Measurements from ENCODE around the gene HOXA2.
A peak's percentile ranks its signal among the peaks of the same experiment; 100 is the strongest.

Gene HOXA2

DNA sequence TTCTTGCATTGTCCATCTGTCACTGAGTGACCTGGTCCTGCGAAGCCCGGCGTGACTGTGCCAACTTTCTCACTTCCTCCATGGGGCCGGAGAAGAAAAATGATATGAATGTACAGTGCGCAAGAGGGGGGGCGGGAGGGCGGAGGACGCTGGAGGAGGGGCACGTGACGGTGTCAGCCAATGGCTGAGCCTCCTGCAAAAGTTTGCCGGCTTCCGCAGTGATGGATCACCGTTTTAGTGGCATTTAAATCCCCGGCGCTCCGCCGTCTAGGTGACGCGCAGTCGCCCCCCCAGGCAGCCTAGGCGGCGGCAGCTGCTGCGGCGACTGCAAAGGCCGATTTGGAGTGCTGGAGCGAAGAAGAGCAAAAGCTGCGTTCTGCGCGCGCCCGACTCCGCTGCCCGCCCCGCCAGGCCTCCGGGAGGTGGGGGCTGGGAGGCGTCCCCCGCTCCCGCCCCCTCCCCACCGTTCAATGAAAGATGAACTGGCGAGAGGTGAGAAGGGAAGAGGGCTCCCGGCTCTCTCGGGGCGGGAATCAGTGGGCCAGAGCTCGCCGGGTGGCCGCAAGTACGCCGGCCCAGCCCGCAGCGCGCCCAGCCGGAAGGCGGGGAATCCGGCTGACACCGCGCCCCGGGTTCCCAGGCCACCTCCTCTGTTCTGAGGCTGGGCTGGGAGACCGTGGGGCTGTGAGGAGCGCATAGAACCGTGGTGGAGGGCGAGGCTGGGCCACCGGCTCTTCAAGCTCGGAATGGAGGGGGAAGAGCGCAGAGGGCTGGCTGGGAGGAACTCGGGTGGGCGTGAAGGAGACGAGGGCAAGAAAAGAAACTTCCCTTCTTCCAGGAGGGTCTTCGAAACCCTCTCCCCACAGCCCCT lies 6.4 kb downstream of the HOXA2 start, which contains the start of gene HOXA1:
Gene HOXA1, minus strand, starts transcription at position 104 of the 871 bp plus-strand sequence. Its CDS starts 88 bp downstream, at position 16.
- FAIRE-seq: no peak
- TF ChIP-seq TAF1 (IDR thresholded peaks at IDR 0.05; ENCODE audit: low read depth, low read length) (no peak; the same call in 1 of the 2 replicates), SPI1 (IDR thresholded peaks at IDR 0.05; ENCODE audit: low read depth, low read length) (peak; percentile 88)
- DNase-seq (ENCODE audit: insufficient read length, low spot score): peak; percentile 75

DNA sequence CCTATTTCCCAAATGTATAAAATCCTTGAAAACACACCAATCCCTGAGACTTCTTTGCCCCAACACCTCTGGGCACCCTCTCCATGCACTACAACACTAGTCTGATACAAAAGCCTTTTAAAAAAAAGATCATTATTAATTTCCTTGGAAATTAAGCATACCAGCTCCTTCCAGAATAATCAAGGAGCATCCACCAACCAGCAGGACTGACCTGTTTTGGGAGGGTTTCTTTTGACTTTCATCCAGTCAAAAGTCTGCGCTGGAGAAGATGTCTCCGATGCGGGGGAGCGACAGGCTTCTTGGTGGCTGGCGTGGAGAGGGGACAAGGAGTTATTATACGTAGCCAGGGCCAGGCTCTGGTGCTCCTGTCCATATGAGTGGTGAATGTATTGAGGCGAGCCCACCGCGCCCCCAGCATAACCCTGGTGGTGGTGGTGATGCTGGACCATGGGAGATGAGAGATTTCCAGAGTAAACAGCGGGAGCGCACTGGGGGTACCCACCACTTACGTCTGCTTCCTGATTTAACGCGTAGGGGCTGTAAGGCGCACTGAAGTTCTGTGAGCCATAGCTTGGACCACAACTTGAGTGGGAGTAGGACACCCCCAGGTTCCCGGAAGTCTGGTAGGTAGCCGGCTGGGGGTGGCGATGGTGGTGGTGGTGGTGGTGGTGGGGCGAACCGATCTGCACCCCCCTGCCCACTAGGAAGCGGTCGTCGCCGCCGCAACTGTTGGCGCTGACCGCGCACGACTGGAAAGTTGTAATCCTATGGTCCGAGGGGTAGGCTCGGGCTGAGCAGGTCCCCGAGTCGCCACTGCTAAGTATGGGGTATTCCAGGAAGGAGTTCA lies 7.2 kb downstream of the HOXA2 start:
- FAIRE-seq: no peak
- TF ChIP-seq POLR2AphosphoS5 (IDR thresholded peaks at IDR 0.05; ENCODE audit: low read depth, low read length) (no peak), POU2F2 (IDR thresholded peaks at IDR 0.05; ENCODE audit: low read depth, low read length) (no peak), SPI1 (IDR thresholded peaks at IDR 0.05; ENCODE audit: low read depth, low read length) (no peak), POLR2A (IDR thresholded peaks at IDR 0.05; ENCODE audit: low read depth, low read length) (no peak), TAF1 (IDR thresholded peaks at IDR 0.05; ENCODE audit: low read depth, low read length) (no peak), PAX5 (IDR thresholded peaks at IDR 0.05; ENCODE audit: insufficient read depth, low read length, severe bottlenecking) (no peak)
- DNase-seq (ENCODE audit: insufficient read length, low spot score): no peak

DNA sequence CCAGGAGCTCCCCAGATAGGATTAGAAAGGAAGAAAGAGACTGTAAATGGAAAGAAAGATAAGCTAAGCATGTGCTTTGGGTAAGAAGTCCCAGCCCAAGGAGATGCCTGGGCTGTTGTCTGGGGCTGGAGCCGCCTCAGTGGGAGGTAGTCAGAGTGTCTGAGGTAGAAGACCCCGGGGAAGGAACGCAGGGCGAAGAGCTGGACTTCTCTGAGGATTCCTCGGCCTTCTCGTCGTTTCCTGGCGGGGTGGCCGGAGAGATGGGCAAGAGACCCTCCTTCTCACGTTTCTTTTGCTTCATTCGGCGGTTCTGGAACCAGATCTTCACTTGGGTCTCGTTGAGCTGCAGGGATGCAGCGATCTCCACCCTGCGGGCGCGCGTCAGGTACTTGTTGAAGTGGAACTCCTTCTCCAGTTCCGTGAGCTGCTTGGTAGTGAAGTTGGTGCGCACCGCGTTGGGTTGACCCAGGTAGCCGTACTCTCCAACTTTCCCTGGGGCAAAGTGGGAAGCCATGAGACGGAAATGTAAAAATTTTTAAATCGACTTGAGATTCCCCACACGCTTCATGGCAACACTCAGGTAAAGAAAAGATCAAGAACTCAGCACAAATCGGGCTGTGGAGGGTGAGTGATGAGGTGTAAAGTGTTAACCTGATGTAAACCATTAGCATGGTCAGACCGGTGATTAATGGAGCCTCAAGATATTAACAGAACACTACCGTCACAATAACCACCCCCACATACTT lies 8.0 kb downstream of the HOXA2 start:
- no peak for TF ChIP-seq TAF1 (IDR thresholded peaks at IDR 0.05; ENCODE audit: low read depth, low read length)
- no peak for TF ChIP-seq SPI1 (IDR thresholded peaks at IDR 0.05; ENCODE audit: low read depth, low read length)
- TF ChIP-seq POLR2A (IDR thresholded peaks at IDR 0.05; ENCODE audit: low read depth, low read length): no peak
- no peak for TF ChIP-seq POLR2AphosphoS5 (IDR thresholded peaks at IDR 0.05; ENCODE audit: low read depth, low read length)
- no peak for TF ChIP-seq POU2F2 (IDR thresholded peaks at IDR 0.05; ENCODE audit: low read depth, low read length)
- TF ChIP-seq PAX5 (IDR thresholded peaks at IDR 0.05; ENCODE audit: insufficient read depth, low read length, severe bottlenecking): no peak
- no peak for DNase-seq (ENCODE audit: insufficient read length, low spot score)
- no peak for FAIRE-seq

DNA sequence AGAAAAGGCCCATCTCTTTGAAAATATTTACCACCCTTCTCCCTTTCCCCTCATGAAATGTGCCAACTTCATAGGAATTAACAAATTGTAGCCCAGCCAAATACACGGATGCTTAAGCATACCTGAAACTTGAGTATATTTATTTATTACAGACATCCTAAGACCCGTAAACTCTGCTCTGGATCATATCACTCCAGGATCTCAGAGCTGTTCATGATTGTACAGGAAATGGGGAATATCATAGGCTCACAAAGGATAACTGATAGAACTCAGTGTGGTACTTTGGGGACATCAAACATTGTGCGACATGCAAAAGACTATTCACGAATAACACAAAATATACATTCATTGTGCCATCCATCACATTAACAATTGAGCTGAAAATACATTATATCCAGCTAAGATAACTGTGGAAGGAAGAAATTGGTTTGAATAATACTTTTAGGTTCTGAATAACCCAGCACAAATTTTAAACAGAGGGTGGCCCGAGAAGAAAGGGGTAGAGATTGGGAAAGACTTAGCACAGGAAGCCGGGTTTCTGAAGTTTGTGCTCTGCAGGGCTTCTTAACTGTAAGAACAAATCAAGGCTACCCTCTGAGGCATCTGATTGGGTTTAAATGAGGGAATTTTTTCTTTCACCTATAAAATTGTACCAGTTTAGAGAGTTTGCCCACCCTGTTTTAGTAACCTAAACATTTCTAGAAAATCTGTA lies 9.1 kb downstream of the HOXA2 start:
- DNase-seq (ENCODE audit: insufficient read length, low spot score): no peak
- FAIRE-seq: no peak
- TF ChIP-seq POLR2AphosphoS5 (IDR thresholded peaks at IDR 0.05; ENCODE audit: low read depth, low read length): no peak
- no peak for TF ChIP-seq PAX5 (IDR thresholded peaks at IDR 0.05; ENCODE audit: insufficient read depth, low read length, severe bottlenecking)
- TF ChIP-seq SPI1 (IDR thresholded peaks at IDR 0.05; ENCODE audit: low read depth, low read length): no peak
- TF ChIP-seq TAF1 (IDR thresholded peaks at IDR 0.05; ENCODE audit: low read depth, low read length): no peak
- no peak for TF ChIP-seq POU2F2 (IDR thresholded peaks at IDR 0.05; ENCODE audit: low read depth, low read length)
- TF ChIP-seq POLR2A (IDR thresholded peaks at IDR 0.05; ENCODE audit: low read depth, low read length): no peak

DNA sequence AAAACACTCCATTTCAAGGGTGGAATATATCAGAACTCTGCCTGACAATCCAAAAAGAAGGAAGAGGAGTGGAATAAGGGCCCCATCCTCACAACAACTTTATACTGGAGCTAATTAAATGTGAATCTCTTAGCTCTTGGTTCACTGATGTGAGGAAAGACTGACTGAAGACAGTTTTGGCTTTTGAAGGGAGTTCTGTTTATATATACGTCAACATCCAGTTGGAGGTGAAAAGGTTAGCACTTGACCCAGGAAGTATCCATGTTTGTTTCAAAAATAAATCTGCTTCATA lies 9.7 kb downstream of the HOXA2 start:
- FAIRE-seq (no peak), DNase-seq (ENCODE audit: insufficient read length, low spot score) (no peak)
- no peak for TF ChIP-seq PAX5 (IDR thresholded peaks at IDR 0.05; ENCODE audit: insufficient read depth, low read length, severe bottlenecking)
- no peak for TF ChIP-seq SPI1 (IDR thresholded peaks at IDR 0.05; ENCODE audit: low read depth, low read length)
- no peak for TF ChIP-seq TAF1 (IDR thresholded peaks at IDR 0.05; ENCODE audit: low read depth, low read length)
- TF ChIP-seq POLR2AphosphoS5 (IDR thresholded peaks at IDR 0.05; ENCODE audit: low read depth, low read length): no peak
- TF ChIP-seq POLR2A (IDR thresholded peaks at IDR 0.05; ENCODE audit: low read depth, low read length): no peak
- TF ChIP-seq POU2F2 (IDR thresholded peaks at IDR 0.05; ENCODE audit: low read depth, low read length): no peak

DNA sequence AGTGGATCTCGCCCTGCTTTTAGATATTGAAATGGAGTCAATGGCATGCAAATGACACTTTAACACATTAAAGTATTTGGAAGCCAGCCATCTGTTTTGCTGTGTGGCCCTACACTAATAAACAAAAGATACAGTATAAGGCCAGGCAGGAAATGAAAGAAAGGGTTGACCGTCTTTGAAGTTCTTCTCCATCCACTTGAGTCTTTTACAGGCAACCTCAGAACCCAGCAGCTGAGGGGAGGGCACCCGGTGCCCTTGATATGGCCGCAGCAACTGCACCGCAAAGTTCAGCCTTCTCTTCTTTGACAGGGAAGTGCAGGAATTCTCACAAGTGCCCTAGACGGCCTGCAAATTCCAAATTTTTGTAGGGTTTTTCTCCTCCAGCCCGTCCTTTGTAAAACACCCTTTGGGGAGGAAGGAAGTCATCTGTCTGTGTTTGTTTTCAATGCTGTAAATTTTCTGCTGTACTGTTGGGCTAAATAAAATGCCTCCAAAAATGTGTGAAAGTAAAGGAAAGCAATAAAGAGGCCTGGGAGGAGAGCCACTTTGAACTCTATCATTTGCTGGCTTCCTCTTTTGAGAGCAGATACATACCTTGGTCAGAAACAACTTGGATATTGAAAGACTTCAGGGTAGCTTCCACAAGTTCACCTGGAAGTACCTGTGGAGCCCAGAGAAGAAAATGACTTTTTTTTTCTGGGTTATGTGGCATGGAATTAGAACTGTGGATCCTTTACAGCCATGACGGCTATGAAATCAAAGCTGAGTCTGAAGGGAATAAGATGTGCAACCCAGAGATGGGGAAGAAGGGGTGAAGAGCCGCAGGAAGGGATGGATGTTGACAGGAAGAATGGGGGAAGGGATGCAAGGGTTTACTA lies 10.3 kb downstream of the HOXA2 start:
- FAIRE-seq (no peak), DNase-seq (ENCODE audit: insufficient read length, low spot score) (no peak)
- TF ChIP-seq POLR2A (IDR thresholded peaks at IDR 0.05; ENCODE audit: low read depth, low read length) (no peak), TAF1 (IDR thresholded peaks at IDR 0.05; ENCODE audit: low read depth, low read length) (no peak), SPI1 (IDR thresholded peaks at IDR 0.05; ENCODE audit: low read depth, low read length) (no peak), POLR2AphosphoS5 (IDR thresholded peaks at IDR 0.05; ENCODE audit: low read depth, low read length) (no peak), PAX5 (IDR thresholded peaks at IDR 0.05; ENCODE audit: insufficient read depth, low read length, severe bottlenecking) (no peak), POU2F2 (IDR thresholded peaks at IDR 0.05; ENCODE audit: low read depth, low read length) (no peak)

DNA sequence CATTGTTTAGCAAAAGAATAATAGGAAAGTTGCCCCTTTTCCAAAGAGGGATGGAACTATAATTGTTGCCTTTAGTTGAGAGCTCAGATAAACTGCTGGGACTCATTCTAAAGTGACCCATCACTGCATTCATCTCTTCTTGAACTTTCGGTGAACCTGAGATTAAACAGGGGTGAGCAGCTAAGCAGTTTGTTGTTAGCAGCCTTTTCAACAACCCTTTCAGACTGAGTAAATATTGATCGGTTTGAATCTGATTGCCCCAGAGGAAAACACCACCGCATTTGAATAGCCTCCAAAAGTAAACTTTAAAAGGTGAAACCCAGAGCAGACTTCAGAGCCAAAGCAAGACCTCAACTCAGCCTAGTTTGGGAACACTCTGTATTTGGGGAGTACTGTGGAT lies 11.4 kb downstream of the HOXA2 start:
- DNase-seq (ENCODE audit: insufficient read length, low spot score) (no peak), FAIRE-seq (no peak)
- TF ChIP-seq TAF1 (IDR thresholded peaks at IDR 0.05; ENCODE audit: low read depth, low read length): no peak
- no peak for TF ChIP-seq POU2F2 (IDR thresholded peaks at IDR 0.05; ENCODE audit: low read depth, low read length)
- no peak for TF ChIP-seq PAX5 (IDR thresholded peaks at IDR 0.05; ENCODE audit: insufficient read depth, low read length, severe bottlenecking)
